Esophagus squamous epithelium (tissue), 4 donors: ENCODE data around the gene THADA.

Experiments
- POLR2A ChIP-seq, 4 donors: fragments of 450-650 bp; IDR thresholded peaks; one replicate each; pipeline ENCODE4 v1.6.1; 2017; ENCODE audit warnings: antibody characterized with exemption in 4 of 4, mild to moderate bottlenecking in 4 of 4, moderate library complexity in 3 of 4
- TF ChIP-seq, protein P1 (sequence below), 6 experiments: fragments of 450-650 bp in 4 of 6; fragments of 200-600 bp in 2 of 6; sonication (generic) in 2 of 6; IDR thresholded peaks; one replicate each; pipeline ENCODE4 v1.5.1; 2016 to 2019; ENCODE audit warnings: antibody characterized with exemption in 6 of 6, mild to moderate bottlenecking in 4 of 6, moderate library complexity in 4 of 6

DNA sequence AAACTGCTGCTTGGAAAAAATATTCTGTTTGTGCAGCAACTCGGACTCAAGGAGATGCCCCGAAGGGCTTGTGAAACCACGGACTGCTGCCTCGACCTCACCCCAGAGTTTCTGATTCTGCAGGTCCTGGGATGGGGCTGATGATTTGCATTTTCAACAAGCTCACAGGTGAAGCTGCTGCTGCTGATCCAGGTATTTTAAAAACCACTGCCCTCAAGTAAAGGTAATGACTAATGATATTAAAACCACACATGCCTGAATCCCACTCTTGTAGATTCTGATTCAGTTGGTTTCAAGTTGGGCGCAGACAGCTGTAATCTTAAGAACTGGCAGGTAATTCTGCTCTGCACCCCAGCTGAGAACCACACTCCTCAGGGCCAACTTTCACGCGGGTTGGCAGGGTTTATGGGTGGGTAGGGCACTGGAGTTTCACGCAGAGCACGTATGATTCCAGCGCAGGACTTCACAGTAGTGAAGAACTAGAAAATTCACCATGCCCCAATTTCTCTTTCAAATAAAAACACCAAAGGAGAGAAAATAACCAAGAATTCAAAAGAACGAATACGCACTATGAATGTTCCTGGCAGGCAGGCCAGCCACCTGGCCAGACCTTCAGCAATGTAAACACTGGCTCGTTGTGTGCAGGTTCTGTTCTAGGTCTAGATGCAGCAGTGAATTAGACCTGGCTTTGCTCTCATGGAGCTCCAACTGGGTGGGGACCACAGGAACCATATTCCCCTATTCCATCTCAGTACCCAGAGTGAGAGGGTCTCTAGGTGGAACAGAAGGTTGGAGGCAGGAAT, 294.9 kb downstream of the THADA start:
- TF ChIP-seq, protein P1, sequence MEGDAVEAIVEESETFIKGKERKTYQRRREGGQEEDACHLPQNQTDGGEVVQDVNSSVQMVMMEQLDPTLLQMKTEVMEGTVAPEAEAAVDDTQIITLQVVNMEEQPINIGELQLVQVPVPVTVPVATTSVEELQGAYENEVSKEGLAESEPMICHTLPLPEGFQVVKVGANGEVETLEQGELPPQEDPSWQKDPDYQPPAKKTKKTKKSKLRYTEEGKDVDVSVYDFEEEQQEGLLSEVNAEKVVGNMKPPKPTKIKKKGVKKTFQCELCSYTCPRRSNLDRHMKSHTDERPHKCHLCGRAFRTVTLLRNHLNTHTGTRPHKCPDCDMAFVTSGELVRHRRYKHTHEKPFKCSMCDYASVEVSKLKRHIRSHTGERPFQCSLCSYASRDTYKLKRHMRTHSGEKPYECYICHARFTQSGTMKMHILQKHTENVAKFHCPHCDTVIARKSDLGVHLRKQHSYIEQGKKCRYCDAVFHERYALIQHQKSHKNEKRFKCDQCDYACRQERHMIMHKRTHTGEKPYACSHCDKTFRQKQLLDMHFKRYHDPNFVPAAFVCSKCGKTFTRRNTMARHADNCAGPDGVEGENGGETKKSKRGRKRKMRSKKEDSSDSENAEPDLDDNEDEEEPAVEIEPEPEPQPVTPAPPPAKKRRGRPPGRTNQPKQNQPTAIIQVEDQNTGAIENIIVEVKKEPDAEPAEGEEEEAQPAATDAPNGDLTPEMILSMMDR (IDR thresholded peaks at IDR 0.05) = no peak
- no peak for TF ChIP-seq POLR2A (IDR thresholded peaks at IDR 0.05)
